ENCODE measurements around the gene CADM2.

- no peak for TF ChIP-seq CTCF (IDR thresholded peaks at IDR 0.05)
- TF ChIP-seq POLR2AphosphoS5 (IDR thresholded peaks at IDR 0.05): no peak
- TF ChIP-seq POLR2A (IDR thresholded peaks at IDR 0.05): no peak
- no peak for TF ChIP-seq EP300 (IDR thresholded peaks at IDR 0.05)
Measured at GRCh38 chr3:85254738-85255137, 295.9 kb downstream of the CADM2 start.

Measured in upper lobe of left lung (tissue), 4 donors.